ENCODE results near the gene THOC1.

DNA sequence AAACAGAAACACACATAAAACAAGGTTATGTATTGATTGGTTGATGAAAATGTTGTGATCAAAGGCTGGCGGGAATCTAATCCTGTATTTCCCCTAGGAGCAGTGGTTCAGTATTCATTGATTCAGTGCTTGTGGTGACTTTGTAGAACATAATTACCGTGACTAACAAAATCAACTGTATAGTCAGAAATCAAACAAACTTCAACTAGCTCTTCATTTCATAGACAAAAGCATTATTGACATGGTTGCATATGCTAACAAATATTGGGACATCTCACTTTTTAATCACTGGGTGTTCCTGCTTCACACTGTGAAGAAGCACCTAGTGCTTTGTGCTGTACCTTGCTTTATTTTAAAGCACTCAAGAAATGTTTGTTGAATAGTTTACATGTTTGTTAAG, 68.1 kb downstream of the THOC1 start:
- no peak for TF ChIP-seq CTCF (IDR thresholded peaks at IDR 0.05; ENCODE audit: low read depth, low read length)
- TF ChIP-seq EZH2phosphoT487 (IDR thresholded peaks at IDR 0.05; ENCODE audit: low read depth), result no peak
